GM19395 (cell line): ENCODE results near the gene THTPA.
"Not testable (repeated sequence)": the region's sequence is repeated elsewhere in the genome, so short reads cannot be mapped to it uniquely, and the experiment has no call there.

ENCODE experiments used
- ATAC-seq: cut with Tn5 transposase; IDR thresholded peaks from one replicate; pipeline ENCODE4 v1.9.1; 2021; ENCODE audit warnings: mild to moderate bottlenecking, moderate library complexity; ENCODE audit not compliant: unreplicated experiment

THTPA gene

GRCh38 chr14:23533652-23534435 is 22.2 kb upstream of the THTPA start:
- no peak for ATAC-seq

- no peak for ATAC-seq
These were observed 20.1 kb upstream of the THTPA start for GRCh38 chr14:23535943-23536342.

GRCh38 chr14:23536494-23536893 is 19.6 kb upstream of the THTPA start:
- no peak for ATAC-seq

GRCh38 chr14:23536906-23537305 is 19.2 kb upstream of the THTPA start:
- ATAC-seq = not testable (repeated sequence)

- no peak for ATAC-seq
These were observed 18.6 kb upstream of the THTPA start for GRCh38 chr14:23537351-23538049.

GRCh38 chr14:23538050-23538718 is 17.9 kb upstream of the THTPA start:
- no peak for ATAC-seq

GRCh38 chr14:23538785-23539184 is 17.3 kb upstream of the THTPA start:
- no peak for ATAC-seq

GRCh38 chr14:23539248-23540140 is 16.6 kb upstream of the THTPA start:
- ATAC-seq = no peak

GRCh38 chr14:23540141-23540469 is 16.0 kb upstream of the THTPA start:
- no peak for ATAC-seq

GRCh38 chr14:23542261-23542660 is 13.8 kb upstream of the THTPA start:
- no peak for ATAC-seq

GRCh38 chr14:23543403-23543802 is 12.7 kb upstream of the THTPA start:
- ATAC-seq = no peak

- no peak for ATAC-seq
These were observed 11.3 kb upstream of the THTPA start for GRCh38 chr14:23544511-23545447.

- no peak for ATAC-seq
These were observed 10.2 kb upstream of the THTPA start for GRCh38 chr14:23545740-23546365.

- ATAC-seq = no peak
These were observed 9.5 kb upstream of the THTPA start for GRCh38 chr14:23546450-23547035.

- ATAC-seq = no peak
These were observed 8.1 kb upstream of the THTPA start for GRCh38 chr14:23547924-23548323.

- no peak for ATAC-seq
These were observed 7.4 kb upstream of the THTPA start for GRCh38 chr14:23548351-23549318.

- ATAC-seq = no peak
These were observed 5.8 kb upstream of the THTPA start for GRCh38 chr14:23550131-23550811.
